ENCODE measurements around the gene CAMK2B.

GRCh38 chr7:44277851-44278250 is 47.5 kb downstream of the CAMK2B start:
- TF ChIP-seq CTCF (IDR thresholded peaks at IDR 0.05): no peak
- no peak for TF ChIP-seq EP300 (IDR thresholded peaks at IDR 0.05)
- no peak for TF ChIP-seq POLR2A (IDR thresholded peaks at IDR 0.05)
